Stimulated activated CD8-positive, alpha-beta memory T cell treated with anti-CD3 and anti-CD28 coated beads, Interleukin-15, amount 100 ng/mL, for 1 hour (primary cell): Measurements from ENCODE around the gene ROM1.
"Not testable (repeated sequence)": the region's sequence is repeated elsewhere in the genome, so short reads cannot be mapped to it uniquely, and the experiment has no call there.

ENCODE experiments used
- DNase-seq: peaks from one replicate; pipeline ENCODE4 v3.0.0-alpha.2; 2020; ENCODE audit warnings: low read depth

The ROM1 gene

GRCh38 chr11:62649486-62649885 lies 36.4 kb downstream of the ROM1 start:
- no peak for DNase-seq

DNA sequence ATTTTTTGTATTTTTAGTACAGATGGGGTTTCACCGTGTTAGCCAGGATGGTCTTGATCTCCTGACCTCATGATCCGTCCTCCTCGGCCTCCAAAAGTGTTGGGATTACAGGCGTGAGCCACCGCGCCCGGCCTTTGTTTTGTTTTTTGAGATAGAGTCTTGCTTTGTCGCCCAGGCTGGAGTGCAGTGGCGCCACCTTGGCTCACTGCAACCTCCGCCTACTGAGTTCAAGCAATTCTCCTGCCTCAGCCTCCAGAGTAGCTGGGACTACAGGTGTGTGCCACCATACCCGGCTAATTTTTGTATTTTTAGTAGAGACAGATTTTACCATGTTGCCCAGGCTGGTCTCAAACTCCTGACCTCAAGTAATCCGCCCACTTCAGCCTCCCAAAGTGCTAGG lies 37.2 kb downstream of the ROM1 start:
- not testable (repeated sequence) for DNase-seq

DNA sequence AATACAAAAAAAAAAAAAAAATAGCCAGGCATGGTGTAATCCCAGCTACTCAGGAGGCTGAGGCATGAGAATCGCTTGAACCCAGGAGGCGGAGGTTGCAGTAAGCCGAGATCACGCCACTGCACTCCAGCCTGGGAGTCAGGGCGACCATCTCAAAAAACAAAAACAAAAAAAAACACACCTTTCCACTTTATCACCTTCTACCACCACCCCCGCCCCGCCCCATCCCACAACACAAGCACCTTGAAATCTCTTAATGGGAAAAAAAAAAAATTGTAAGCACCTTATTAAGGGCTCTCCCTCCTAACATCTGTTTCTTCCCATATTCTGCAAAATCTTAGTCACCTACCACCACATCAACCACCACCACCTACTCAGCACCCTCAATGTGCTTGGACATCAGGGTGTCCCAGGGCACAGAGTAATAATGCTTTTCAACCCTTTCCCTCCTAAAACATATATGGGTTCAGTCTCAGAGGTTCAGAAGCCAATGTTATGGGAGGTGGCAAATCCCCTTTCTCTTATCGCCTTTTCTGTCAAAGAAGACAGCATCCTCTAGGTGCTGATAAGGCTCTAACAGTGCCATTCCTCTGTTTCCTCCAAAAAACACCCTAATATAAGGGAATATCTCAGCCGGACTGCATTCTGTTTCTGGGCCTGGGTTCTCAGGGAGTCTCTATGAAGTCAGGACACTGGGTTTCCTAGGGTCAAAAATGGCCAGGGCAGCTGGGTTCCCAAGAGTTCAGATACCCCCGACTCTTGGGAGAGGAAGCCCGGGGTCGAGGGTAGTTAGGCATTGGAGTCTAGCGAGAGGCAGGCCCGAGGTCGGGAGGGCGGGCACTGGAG lies 39.3 kb downstream of the ROM1 start:
- DNase-seq = no peak

GRCh38 chr11:62654297-62654696 lies 41.2 kb downstream of the ROM1 start:
- DNase-seq = no peak

DNA sequence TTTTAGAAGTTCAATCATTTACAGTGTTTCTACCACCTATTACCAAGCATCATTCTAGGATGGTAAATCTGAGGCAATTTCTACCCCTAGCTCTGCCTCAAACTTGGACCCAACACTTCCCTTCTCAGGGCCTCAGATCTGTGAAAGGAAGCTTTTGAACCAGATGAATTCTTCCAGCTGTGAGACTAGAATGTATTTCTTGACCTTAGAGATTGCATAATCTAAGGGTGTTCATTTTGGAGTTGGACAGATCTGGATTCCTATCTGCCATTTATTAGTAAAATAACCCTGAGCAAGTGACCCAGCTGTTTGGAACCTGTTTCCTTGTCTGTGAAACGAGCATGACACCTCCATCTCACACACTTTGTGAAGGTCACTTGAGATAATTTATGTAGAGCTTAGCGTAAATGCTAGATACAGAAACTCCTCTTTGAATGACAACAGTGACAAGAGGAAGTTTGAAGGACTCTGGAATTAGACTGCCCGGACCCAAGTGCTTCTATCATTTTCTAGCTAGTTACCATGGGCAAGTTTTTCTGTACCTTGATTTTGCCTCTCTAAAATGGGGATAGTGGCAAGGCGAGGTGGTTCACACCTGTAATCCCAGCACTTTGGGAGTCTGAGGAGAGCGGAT lies 43.9 kb downstream of the ROM1 start:
- no peak for DNase-seq

GRCh38 chr11:62664405-62665074 lies 51.5 kb downstream of the ROM1 start:
- DNase-seq = no peak
